ENCODE results near the gene MACROH2A2. TPM values are rescaled to one million over a fixed set of nuclear protein-coding genes. Genes with fewer than 3 reads are reported as not detected.
"Not testable (repeated sequence)": the region's sequence is repeated elsewhere in the genome, so short reads cannot be mapped to it uniquely, and the experiment has no call there.

Gene MACROH2A2
- total and polyA plus RNA-seq, 2 of the 8 experiments (the other 6 are each of a cell fraction or from before 2014, with no cell fraction given): 7.9 to 9.3 TPM

GRCh38 chr10:70047066-70047465, 5.6 kb upstream of the MACROH2A2 start:
- WGBS, 2 experiments (ENCODE audit: extremely low coverage in 1 of 2, insufficient coverage in 1 of 2, insufficient read length in 1 of 2, insufficient replicate concordance in 2 of 2, low coverage in 1 of 2, low lambda C conversion rate in 2 of 2, missing lambda C conversion rate in 1 of 2): 90% methylated on average over 4 of the region's 4 CpGs; no CpG with 5 or more reads in 1 of the 2 experiments

More at GRCh38 chr10:70047066-70047465, 5.6 kb upstream of the MACROH2A2 start:
- H3K23me2 ChIP-seq (ENCODE audit: low read depth, low read length); H2AK5ac ChIP-seq (ENCODE audit: low read depth, low read length); H4K8ac ChIP-seq (ENCODE audit: extremely low read depth, insufficient read depth, low read length); H3K4me2 ChIP-seq (ENCODE audit: insufficient read depth in 1 of 2, low read depth in 2 of 2, low read length in 2 of 2); H2BK15ac ChIP-seq (ENCODE audit: low read length); H2AFZ ChIP-seq (ENCODE audit: low read length); H3K4me1 ChIP-seq (replicated peaks in 1 of 4; ENCODE audit: control insufficient read depth in 3 of 4, insufficient read depth in 4 of 4, low read length in 3 of 4); H4K5ac ChIP-seq (ENCODE audit: insufficient read length, low read depth, low read length); H2BK20ac ChIP-seq (ENCODE audit: low read length); POLR2A ChIA-PET (ENCODE audit: partially characterized antibody); H3K79me2 ChIP-seq (ENCODE audit: control insufficient read depth in 1 of 2, insufficient read depth in 2 of 2, low read length in 2 of 2); FAIRE-seq; H4K20me1 ChIP-seq (replicated peaks in 1 of 2; ENCODE audit: control insufficient read depth in 1 of 2, insufficient read depth in 2 of 2, low read length in 2 of 2); H3K27ac ChIP-seq (ENCODE audit: low read depth, low read length); H3K4ac ChIP-seq (replicated peaks; ENCODE audit: insufficient read length, low read depth, low read length); H3K56ac ChIP-seq (replicated peaks; ENCODE audit: insufficient read length, low read depth, low read length); H3K9me3 ChIP-seq (ENCODE audit: insufficient read depth in 2 of 2, low read depth in 1 of 2, low read length in 1 of 2); DNase-seq (ENCODE audit: low read depth in 1 of 2, low spot score in 2 of 2); H3K4me3 ChIP-seq (ENCODE audit: extremely low read depth in 1 of 4, insufficient read depth in 2 of 4, low read depth in 3 of 4, low read length in 4 of 4); H3K79me1 ChIP-seq (ENCODE audit: low read depth, low read length); H2BK120ac ChIP-seq (replicated peaks; ENCODE audit: low read depth, low read length); H3K18ac ChIP-seq (ENCODE audit: extremely low read depth, low read length); CTCF ChIA-PET (ENCODE audit: partially characterized antibody); H2BK5ac ChIP-seq (ENCODE audit: low read depth, low read length); H3K9ac ChIP-seq (replicated peaks in 1 of 4; ENCODE audit: extremely low read depth in 1 of 4, low read depth in 3 of 4, low read length in 3 of 4); H3K36me3 ChIP-seq (ENCODE audit: control insufficient read depth in 2 of 4, insufficient read depth in 4 of 4, low read length in 3 of 4); H4K91ac ChIP-seq (replicated peaks; ENCODE audit: insufficient read length, low read length); H3K23ac ChIP-seq (ENCODE audit: insufficient read length); H3K14ac ChIP-seq (ENCODE audit: insufficient read length); H2BK12ac ChIP-seq (ENCODE audit: low read depth, low read length): not testable (repeated sequence)
- H3K27me3 ChIP-seq (replicated peaks in 1 of 4; ENCODE audit: control insufficient read depth in 3 of 4, extremely low read depth in 1 of 4, insufficient read depth in 3 of 4, low read length in 3 of 4): peaks cover 13 to 37% (median 34%) of the 10 kb centered on the region in 4 experiments
